GM21528 (cell line): ENCODE measurements around the gene ZMYND15.
"Not testable (repeated sequence)": the region's sequence is repeated elsewhere in the genome, so short reads cannot be mapped to it uniquely, and the experiment has no call there.

Experiments
- ATAC-seq: cut with Tn5 transposase; IDR thresholded peaks from one replicate; pipeline ENCODE4 v1.9.1; 2021; ENCODE audit warnings: mild to moderate bottlenecking, moderate library complexity; ENCODE audit not compliant: unreplicated experiment, low FRiP score

The ZMYND15 gene

DNA sequence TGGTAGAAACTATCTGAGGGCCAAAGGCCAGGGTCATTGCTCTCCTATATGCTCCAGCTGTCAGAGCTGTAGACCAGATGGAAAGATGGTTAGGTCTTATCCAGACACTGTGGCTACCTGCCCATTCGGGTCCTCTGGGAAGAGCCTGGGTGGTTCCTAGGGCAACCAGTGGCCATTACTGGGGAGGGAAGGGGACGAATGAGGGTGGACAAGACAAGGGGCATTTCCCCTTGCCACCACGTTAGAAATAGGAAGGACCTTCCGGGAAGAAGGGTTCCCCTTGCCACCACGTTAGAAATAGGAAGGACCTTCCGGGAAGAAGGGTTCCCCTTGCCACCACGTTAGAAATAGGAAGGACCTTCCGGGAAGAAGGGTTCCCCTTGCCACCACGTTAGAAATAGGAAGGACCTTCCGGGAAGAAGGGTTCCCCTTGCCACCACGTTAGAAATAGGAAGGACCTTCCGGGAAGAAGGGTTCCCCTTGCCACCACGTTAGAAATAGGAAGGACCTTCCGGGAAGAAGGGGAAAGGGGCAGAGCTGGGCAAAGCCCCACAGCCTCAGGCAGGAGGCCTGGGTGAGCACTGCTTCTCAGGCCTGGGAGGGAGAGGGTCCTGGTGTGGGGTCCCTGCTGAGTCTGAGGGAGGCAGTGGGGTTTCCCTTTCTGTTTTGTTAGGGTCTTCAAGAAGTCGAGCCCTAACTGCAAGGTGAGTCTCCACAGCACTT is 25.1 kb upstream of the ZMYND15 start:
- ATAC-seq = not testable (repeated sequence)

- no peak for ATAC-seq
These were observed 24.4 kb upstream of the ZMYND15 start for GRCh38 chr17:4715063-4715744.

- no peak for ATAC-seq
These were observed 23.6 kb upstream of the ZMYND15 start for GRCh38 chr17:4716081-4716480.

DNA sequence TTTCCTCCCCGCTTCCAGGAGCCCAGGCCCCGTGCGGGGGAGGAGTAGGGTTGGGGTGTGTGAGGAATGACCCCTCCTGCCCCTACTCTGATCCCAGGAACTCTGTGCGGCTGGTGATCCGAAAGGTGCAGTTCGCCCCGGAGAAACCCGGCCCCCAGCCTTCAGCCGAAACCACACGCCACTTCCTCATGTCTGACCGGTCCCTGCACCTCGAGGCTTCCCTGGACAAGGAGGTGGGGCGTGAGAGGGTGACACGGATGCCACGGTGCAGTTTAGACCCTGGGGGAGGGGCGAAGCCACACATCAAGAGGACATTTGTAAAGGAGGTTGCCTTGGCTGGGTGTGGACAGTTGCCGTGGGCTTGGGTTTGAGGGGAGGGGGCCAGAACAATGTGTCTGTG is 21.8 kb upstream of the ZMYND15 start:
- ATAC-seq = no peak

DNA sequence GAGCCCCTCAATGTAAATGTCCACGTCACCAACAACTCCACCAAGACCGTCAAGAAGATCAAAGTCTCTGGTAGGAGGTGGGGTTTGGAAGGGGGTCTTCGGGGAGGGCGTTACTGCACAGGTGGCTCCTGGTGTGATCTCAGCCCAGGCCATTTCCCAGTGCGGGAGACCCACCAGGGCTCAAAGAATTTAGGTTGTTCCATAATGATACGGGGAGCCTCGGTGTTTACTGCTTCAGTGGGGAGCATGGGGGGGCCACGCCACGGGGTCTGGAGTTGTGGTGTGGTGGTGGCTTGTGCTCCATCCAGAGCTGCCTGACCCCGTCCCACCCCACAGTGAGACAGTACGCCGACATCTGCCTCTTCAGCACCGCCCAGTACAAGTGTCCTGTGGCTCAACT is 21.4 kb upstream of the ZMYND15 start:
- ATAC-seq = no peak

DNA sequence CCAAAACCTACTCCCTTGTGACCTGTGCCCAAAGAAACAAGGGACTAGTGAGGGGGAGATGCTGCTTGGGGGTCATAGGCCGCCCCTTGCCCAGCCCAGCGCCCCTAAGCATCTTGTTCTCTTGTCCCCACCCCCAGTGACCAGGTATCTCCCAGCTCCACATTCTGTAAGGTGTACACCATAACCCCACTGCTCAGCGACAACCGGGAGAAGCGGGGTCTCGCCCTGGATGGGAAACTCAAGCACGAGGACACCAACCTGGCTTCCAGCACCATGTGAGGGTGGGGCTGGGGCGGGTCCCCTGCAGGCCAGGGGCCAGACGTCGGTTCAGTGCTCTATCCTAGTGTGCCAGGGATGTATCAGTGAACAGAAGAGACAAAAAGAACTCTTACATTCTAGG is 20.5 kb upstream of the ZMYND15 start:
- no peak for ATAC-seq

DNA sequence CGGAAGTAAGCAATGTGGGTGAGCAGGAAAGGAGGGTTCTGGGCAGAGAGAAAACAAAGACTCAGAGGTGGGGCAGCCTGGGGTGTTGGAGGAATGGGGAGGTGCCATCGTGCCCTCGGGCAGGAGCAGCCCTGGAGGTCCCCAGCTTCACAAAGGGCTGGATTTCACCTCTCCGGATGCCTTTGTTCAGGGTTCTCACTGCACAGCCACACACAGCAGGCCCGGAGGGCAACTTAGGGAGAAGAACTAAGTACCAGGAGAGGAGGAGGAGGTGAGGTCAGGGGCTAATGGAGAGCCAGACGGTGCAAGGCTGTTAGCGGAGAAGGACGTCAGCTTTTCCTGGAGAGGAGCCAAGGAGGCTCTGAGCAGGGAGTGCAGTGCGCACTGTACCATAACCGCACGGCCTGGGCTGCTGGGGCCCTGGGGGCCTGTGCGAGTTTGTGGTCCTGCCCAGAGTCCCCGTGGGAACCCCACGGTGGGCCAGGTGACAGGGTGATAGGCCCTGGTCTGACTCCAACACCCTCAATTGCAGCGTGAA is 19.9 kb upstream of the ZMYND15 start:
- no peak for ATAC-seq

GRCh38 chr17:4720787-4721186 is 18.8 kb upstream of the ZMYND15 start:
- ATAC-seq = no peak

- no peak for ATAC-seq
These were observed 18.2 kb upstream of the ZMYND15 start for GRCh38 chr17:4721203-4722135.

GRCh38 chr17:4722678-4723240 is 16.9 kb upstream of the ZMYND15 start:
- ATAC-seq = no peak

DNA sequence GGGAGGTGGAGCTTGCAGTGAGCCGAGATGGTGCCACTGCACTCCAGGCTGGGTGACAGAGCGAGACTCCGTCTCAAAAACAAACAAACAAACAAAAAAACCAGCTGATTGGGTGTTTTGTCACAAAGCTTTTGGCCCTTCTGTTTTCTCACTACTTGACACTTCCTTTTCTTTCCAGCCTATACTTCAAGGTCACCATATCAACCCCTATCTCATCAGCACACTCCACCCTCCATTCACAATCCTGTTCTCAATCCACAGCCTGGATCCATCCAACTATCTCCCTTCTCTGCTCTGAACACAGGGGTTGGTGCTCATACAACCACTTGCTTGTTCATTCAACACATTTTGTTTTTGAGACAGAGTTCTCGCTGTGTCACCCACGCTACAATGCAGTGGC is 15.0 kb upstream of the ZMYND15 start:
- ATAC-seq = no peak

DNA sequence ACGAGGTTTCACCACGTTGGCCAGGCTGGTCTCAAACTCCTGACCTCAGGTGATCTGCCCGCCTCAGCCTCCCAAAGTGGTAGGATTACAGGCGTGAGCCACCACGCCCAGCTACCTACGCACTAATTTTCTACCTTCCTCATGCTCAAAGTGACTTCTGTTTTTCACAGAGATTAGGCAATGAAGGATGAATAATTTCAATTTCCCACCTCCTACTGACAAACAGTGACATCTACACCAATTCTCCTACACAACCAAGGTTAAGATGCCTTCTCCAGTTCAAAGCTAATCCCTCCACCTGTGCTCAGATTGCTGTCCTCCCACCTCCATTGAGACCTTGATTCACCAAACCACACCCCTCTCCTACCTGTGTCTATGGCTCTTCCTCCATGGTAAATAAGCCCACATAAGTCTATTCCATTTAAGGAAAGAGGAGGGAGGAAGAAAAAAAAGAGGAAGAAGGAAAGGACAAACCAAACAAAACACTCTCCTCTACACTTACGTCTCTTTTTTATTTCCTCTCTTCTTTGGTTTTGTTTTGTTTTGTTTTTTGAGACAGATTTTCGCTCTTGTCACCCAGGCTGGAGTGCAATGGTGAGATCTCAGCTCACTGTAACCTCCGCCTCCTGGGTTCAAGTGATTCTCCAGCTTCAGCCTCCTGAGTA is 13.9 kb upstream of the ZMYND15 start:
- no peak for ATAC-seq

DNA sequence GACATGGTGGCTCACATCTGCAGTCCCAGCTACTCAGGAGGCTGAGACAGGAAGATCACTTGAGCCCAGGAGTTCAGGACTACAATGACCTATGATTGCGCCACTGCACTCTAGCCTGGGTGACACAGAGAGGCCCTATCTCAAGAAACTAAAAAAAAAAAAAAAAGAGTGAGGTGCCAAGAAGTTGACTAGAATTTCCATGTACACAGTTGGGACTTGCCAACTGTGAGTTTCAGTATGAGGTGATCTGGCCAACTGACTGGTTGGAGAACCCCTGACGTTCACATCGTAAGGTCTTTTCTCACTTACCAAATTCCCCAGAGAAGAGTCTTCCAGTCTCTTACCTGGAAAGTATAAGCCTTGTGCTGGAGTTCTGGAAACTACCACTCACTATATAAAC is 11.5 kb upstream of the ZMYND15 start:
- no peak for ATAC-seq

DNA sequence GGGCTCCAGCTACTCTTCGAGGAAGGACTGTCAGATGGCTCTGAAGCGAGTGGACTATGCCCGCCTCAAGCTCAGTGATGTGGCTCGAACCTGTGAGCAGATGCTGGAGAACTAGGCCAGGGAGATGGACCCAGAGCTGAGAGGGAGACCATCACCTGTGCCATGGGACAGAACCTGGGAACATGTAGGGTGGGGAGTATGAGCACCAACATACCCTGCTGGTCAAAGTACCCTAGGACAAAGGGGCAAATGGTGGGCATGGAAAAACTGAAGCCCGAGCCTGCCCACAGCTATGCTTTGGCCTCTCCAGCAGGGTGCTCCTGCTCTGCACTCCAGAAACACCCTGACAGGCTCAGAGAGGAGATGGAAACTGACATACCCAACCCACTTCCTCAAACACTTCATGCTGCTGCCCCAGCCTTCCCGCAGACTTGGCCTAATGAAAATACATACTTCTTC is 6.5 kb upstream of the ZMYND15 start:
- no peak for ATAC-seq

DNA sequence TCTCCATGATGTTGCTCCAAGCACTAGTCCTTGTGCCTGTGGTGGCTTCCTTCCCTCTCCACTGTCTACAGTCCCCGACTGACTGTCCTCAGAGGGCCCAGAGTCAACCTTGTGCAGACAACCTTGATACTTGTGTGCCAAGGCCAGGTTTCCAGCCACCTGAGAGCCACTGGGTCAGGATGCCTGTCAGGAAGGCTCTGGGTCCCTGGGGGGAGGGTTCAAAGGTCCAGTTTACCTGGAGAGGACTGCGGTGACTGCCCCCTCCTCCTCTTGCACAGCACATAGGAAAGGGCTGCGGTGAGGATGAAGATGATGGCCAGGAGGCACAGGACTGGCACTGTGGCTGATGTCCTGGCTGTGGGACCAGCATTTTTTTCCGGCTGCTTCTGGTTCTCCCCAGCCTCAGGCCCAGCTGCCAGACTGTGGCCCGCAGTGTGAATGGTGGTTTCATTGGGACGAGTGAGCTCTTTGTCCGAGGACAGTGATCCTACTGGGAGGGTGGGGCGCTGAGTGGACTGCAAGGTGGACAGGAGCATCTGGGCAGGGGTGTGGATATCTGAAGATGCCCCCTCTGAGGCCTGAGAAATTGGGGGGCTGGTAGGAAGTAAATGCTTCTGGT is 4.7 kb upstream of the ZMYND15 start:
- no peak for ATAC-seq

GRCh38 chr17:4735876-4736651 is 3.6 kb upstream of the ZMYND15 start:
- no peak for ATAC-seq

DNA sequence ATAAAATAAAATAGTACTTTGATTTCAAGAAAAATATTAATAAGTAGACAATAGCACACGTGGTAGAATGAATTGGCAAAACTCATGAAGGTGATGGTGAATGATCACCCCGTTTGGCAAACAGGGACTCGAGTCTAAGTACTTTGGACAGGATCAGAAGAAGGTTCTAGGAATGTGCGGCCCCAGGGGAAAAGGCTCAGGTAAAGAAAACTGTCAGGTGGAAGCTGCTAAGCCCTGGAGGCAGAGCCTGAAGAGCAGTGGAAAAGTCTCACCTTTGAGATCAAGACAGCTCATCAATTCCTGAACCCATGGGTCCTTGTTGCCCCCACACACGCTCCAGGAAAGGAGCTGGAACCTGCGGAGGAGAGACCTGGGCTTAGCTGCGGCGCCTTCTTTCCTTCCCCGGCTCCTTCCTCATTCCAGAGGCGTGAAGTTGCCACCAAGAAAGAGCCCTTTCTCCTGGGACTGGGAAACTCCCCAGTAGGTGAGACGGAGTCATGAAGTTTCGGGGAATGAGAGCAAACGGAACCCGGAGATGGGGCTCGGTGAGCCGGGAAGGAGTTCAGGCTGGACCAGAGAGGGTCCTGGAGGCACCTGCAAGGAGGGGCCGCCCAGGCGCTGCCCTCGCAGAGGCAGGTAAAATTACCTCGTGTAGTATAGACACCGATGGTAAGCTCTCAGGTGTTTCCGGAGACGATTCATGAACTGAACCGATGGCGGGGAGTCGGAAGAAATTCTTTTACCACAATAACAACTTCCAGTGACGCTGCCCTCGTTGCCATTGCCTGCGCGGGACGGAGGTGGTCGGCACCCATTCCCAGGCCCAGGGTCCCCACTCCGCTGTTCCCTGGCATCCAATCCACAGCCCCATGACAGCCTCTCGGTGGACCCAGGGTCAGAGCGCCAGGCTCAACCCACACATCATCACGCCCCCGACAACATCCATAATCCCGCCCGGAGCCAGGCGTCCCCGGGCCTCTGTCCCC is 1.2 kb upstream of the ZMYND15 start:
- no peak for ATAC-seq

DNA sequence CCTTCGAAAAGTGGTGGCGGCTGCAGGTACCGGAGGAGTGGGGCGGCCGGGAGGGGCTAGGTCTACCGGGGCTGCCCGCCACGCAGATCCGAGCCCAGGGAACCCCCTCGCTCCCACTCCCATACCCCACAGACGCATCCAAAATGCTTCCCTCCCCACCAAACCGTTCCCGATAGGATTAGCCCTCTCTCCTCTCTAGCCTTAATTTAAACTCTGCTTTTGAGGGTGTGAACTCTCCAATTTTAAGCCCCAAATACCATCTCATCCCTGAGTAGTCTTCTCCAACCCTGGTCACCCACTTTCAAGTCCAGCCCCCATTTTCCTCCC is 355 bp downstream of the ZMYND15 start:
- ATAC-seq = no peak
